Astrocyte (in vitro differentiated cells and primary cell): ENCODE results near the gene TIGD2.

Experiments
- CTCF ChIP-seq: IDR thresholded peaks from 2 replicates; pipeline ENCODE4 v1.5.1; 2011; ENCODE audit warnings: low read depth, mild to moderate bottlenecking, inconsistent platforms, low read length, moderate library complexity; ENCODE audit not compliant: insufficient read depth
- EZH2 ChIP-seq: IDR thresholded peaks from 2 replicates; pipeline ENCODE4 v1.6.1; 2012; ENCODE audit warnings: mild to moderate bottlenecking, low read length, inconsistent platforms; ENCODE audit not compliant: insufficient read depth

DNA sequence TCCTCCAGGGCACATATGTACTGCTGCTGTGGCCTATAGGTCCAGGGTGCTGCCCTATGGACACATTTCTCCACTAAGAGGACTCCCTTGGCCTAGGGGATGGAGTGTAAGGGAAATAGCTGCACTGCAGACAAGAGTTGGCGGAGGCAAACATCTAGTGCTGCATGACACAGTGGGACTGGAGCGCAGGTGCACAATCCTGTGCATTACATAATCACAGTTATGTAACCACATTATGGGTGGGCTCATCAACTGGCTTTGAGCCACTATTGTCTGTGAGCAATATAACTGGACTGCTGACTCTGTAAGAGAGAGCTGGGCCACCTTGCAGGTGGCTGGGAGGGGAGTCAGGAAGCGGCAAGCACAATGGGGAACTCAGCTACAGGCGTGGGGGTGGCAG, 3.2 kb upstream of the TIGD2 start:
- TF ChIP-seq CTCF (no peak), EZH2 (no peak)
